Calu3 (cell line): Measurements from ENCODE around the gene ZBTB8B. TPM values are rescaled to one million over a fixed set of nuclear protein-coding genes. Genes with fewer than 3 reads are reported as not detected.
"Not testable (repeated sequence)": the region's sequence is repeated elsewhere in the genome, so short reads cannot be mapped to it uniquely, and the experiment has no call there.

Experiments
- BruUV-seq: library from RNA; stranded (reverse); fragments of 400-500 nt; replicated peaks from 2 replicates; lab custom pipeline; 2021; lab: Mats Ljungman, UMichigan
- CTCF ChIA-PET: fragments of 300-600 bp; sonication (Branson Sonifier 250); formaldehyde crosslinking; loops from one replicate; lab custom pipeline; 2022; ENCODE audit warnings: antibody characterized with exemption; lab: Charles Lee
- DNase-seq: peaks from one replicate; pipeline ENCODE4 v3.0.0; 2022
- H3K27ac Mint-ChIP-seq: one replicate; pipeline ENCODE4 v1.8.0; 2022; ENCODE audit warnings: mixed read lengths; ENCODE audit not compliant: unreplicated experiment
- H3K27me3 Mint-ChIP-seq: one replicate; pipeline ENCODE4 v1.8.0; 2022; ENCODE audit warnings: mixed read lengths; ENCODE audit not compliant: unreplicated experiment
- H3K36me3 Mint-ChIP-seq: one replicate; pipeline ENCODE4 v1.8.0; 2022; ENCODE audit warnings: mild to moderate bottlenecking, moderate library complexity, mixed read lengths; ENCODE audit not compliant: insufficient read depth, unreplicated experiment
- H3K4me1 Mint-ChIP-seq: one replicate; pipeline ENCODE4 v1.8.0; 2022; ENCODE audit warnings: mild to moderate bottlenecking, low read depth, mixed read lengths; ENCODE audit not compliant: unreplicated experiment
- H3K4me3 Mint-ChIP-seq: one replicate; pipeline ENCODE4 v1.8.0; 2022; ENCODE audit warnings: mild to moderate bottlenecking, low read depth, moderate library complexity, mixed read lengths; ENCODE audit not compliant: unreplicated experiment
- H3K9me3 Mint-ChIP-seq: one replicate; pipeline ENCODE4 v1.8.0; 2022; ENCODE audit warnings: low read depth, mixed read lengths; ENCODE audit not compliant: unreplicated experiment
- CTCF ChIP-seq: fragments of 200-600 bp; IDR thresholded peaks from one replicate; pipeline ENCODE4 v1.8.0; 2022; ENCODE audit warnings: antibody characterized with exemption; ENCODE audit not compliant: unreplicated experiment
- intact Hi-C: fragments of 100-400 bp; cut with micrococcal nuclease; formaldehyde crosslinking; loops from one replicate; pipeline ENCODE4 v1.10.0; 2022; ENCODE audit not compliant: unreplicated experiment
- total RNA-seq: library from RNA; stranded (reverse); gene quantifications from 2 replicates; pipeline ENCODE4 v1.2.3, GENCODE V29; 2022

ZBTB8B gene
- total RNA-seq, 1 experiment from 2014 or later, result 0.35 TPM

- CTCF ChIA-PET, result no interaction called here
Measured at GRCh38 chr1:32427264-32427963, 37.5 kb upstream of the ZBTB8B start.

GRCh38 chr1:32431736-32432400 lies 33.0 kb upstream of the ZBTB8B start:
- H3K36me3 Mint-ChIP-seq, result no peaks in the 10 kb centered on the region
- DNase-seq, result no peak
- no TSS peak for BruUV-seq
- H3K4me3 Mint-ChIP-seq, result no peak overlapping the region
- CTCF ChIA-PET, result no interaction called here
- H3K4me1 Mint-ChIP-seq, result peaks cover 12% of the 10 kb centered on the region
- no peak for TF ChIP-seq CTCF
- peaks cover 31% of the 10 kb centered on the region for H3K27me3 Mint-ChIP-seq
- H3K9me3 Mint-ChIP-seq, result no peaks in the 10 kb centered on the region
- intact Hi-C loops, result no loop called here
- H3K27ac Mint-ChIP-seq, result no peak overlapping the region

More at GRCh38 chr1:32427264-32427963, 37.5 kb upstream of the ZBTB8B start:
- intact Hi-C loops, result no loop called here
- H3K36me3 Mint-ChIP-seq, result no peaks in the 10 kb centered on the region
- peaks cover 64% of the 10 kb centered on the region for H3K27me3 Mint-ChIP-seq
- DNase-seq, result no peak
- no peak overlapping the region for H3K27ac Mint-ChIP-seq
- no peak overlapping the region for H3K4me3 Mint-ChIP-seq
- H3K9me3 Mint-ChIP-seq, result no peaks in the 10 kb centered on the region
- H3K4me1 Mint-ChIP-seq, result peaks cover 9% of the 10 kb centered on the region
- TF ChIP-seq CTCF, result no peak
- BruUV-seq, result no TSS peak

- no peak overlapping the region for H3K4me3 Mint-ChIP-seq
- H3K4me1 Mint-ChIP-seq, result no peaks in the 10 kb centered on the region
- no peak for DNase-seq
- intact Hi-C loops, result no loop called here
- no peaks in the 10 kb centered on the region for H3K36me3 Mint-ChIP-seq
- H3K27me3 Mint-ChIP-seq, result peaks cover 22% of the 10 kb centered on the region
- CTCF ChIA-PET, result no interaction called here
- peaks cover 5% of the 10 kb centered on the region for H3K9me3 Mint-ChIP-seq
- no TSS peak for BruUV-seq
- TF ChIP-seq CTCF, result no peak
- no peak overlapping the region for H3K27ac Mint-ChIP-seq
Measured at GRCh38 chr1:32438136-32438535, 26.7 kb upstream of the ZBTB8B start.

- BruUV-seq, H3K27ac Mint-ChIP-seq, H3K9me3 Mint-ChIP-seq, H3K4me1 Mint-ChIP-seq, H3K4me3 Mint-ChIP-seq, H3K36me3 Mint-ChIP-seq, DNase-seq, intact Hi-C loops: not testable (repeated sequence)
- peaks cover 28% of the 10 kb centered on the region for H3K27me3 Mint-ChIP-seq
- CTCF ChIA-PET, result interaction anchor here (0.6 kb wide), 1 partner anchor 66 kb away, joined by 6 read pairs; no protein-coding TSS in a partner anchor
Measured at GRCh38 chr1:32438777-32439176, 26.1 kb upstream of the ZBTB8B start.

- H3K27ac Mint-ChIP-seq, H3K36me3 Mint-ChIP-seq, intact Hi-C loops, H3K4me3 Mint-ChIP-seq, CTCF ChIA-PET, H3K4me1 Mint-ChIP-seq, H3K9me3 Mint-ChIP-seq, DNase-seq, BruUV-seq: not testable (repeated sequence)
- peaks cover 45% of the 10 kb centered on the region for H3K27me3 Mint-ChIP-seq
Measured at GRCh38 chr1:32441467-32441866, 23.4 kb upstream of the ZBTB8B start.
